Frontal cortex (tissue), 4 donors: ENCODE results near the gene FAM221B. TPM values are rescaled to one million over a fixed set of nuclear protein-coding genes. Genes with fewer than 3 reads are reported as not detected.

Experiments used
- DNase-seq, 2 donors: peaks; one replicate each; pipeline ENCODE4 v3.0.0; 2012; ENCODE audit warnings: low spot score in 2 of 2
- FAIRE-seq: peaks from 2 replicates; lab custom pipeline; 2012; peaks lifted over from hg19 to GRCh38; lab: Jason Lieb, UNC
- total RNA-seq: library from RNA; depleted of rRNA; stranded (reverse); fragments of >200 nt; gene quantifications from one replicate; pipeline ENCODE4 v1.2.3, GENCODE V29; 2014
- donor health status: control.
- donor health status: control.
- donor health status: control.

The FAM221B gene
- total RNA-seq, 1 donor from 2014 or later, result not detected

DNA sequence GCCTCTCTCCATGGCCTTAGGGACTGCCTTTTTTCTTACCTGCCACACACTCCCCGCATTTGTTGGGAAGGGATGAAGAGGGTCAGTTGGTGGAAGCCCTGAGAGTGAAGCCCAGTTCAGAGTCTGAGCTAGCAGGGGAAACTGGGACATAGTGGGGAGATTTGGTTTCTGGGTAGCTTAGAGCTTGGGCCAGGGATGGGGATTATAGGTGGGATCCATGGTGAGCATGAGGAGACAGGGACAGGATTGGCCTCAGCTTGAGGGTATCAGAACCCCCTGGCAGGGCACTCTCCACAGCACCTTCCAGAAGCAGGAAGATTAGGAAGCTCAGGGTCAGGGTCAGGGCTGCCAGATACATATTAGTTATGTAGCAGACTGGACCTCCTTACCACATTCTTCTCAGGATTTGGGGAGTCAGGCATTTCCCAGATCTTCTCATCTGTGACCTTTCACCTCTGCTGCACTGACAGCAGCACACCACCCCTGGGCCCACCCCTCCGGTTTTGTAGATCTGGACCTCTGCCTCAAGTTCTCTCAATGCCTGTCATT lies 23.8 kb upstream of the FAM221B start:
- FAIRE-seq (no peak), DNase-seq (no peak)

DNA sequence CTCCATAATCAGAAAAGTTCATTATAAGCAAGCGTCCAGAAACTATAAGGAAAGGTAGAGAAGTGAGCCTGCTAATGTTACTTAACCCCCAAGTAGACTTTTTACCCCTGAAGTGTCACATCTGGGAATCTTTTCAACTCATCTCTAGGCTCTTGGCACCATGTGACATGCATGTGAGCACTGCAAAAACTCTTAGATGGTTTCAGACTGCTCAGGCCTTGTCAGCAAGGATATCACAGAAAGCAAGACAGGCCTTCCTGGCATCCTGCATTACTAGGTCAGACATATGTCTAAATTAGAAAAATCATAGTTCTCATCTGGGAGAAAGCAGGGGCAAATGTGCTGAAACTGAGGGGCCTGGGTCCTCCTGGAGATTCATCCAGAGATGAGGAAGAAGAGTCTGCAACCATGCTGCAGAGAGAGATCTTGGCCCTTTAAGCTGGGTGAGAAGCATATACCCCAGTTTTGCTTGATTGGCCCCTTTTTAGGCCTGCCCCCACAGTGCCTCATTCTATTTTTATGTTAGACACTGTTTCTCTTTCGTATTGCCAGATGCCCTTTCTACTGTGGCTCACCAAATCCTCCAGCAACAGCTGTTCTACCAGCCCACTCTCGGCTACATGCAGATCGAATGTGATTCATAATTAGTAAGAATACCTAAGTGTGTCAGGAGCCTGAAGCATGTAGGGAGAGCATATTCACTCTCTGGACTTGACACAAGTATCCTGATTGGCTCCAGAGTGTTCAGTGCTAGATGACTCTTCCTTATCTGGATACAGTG lies 19.4 kb upstream of the FAM221B start:
- FAIRE-seq (no peak), DNase-seq (peak in 1 of 2 donors; percentile 42)

DNA sequence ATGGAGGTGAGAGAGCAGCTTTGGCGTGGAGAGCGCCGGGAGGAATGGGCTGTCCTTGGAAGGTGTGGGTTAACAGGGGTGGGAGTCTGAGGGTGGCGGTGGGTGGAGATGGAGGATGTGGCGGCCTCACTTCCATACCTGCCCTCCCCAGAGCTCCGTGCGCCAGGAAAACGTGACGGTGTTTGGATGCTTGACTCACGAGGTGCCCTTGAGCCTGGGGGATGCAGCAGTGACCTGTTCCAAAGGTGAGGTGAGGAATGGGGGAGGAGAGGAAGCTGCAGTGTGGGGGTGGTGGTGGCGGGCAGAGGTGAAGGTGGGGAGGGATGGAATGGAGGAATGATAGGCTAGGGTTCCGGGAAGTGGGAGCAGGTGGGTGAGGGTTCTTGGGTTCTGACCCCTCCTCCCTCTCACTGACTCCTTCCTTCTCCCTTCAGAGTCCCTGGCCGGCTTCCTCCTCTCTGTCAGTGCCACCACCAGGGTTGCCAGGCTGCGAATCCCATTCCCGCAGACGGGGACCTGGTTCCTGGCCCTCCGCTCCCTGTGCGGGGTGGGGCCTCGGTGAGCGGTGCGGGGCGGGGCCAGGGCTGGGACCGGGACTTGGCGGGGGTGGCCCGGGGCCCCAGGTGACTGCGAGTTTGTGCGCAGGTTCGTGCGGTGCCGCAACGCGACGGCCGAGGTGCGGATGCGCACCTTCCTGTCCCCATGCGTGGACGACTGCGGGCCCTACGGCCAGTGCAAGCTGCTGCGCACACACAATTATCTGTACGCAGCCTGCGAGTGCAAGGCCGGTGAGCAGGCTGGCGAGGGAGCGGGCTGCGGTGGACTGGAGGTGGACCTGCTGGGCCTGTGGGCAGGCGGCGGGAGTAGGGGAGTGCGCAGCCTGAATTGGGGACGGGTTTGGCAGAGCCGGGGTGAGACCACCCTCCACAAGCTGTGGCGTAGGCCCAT lies 17.6 kb upstream of the FAM221B start:
- DNase-seq (no peak), FAIRE-seq (no peak)

GRCh38 chr9:35844628-35845270 lies 16.2 kb upstream of the FAM221B start:
- FAIRE-seq (no peak), DNase-seq (peak; percentile 58 to 68)

- FAIRE-seq (no peak), DNase-seq (no peak)
These were observed 14.3 kb upstream of the FAM221B start for GRCh38 chr9:35842795-35843194.

DNA sequence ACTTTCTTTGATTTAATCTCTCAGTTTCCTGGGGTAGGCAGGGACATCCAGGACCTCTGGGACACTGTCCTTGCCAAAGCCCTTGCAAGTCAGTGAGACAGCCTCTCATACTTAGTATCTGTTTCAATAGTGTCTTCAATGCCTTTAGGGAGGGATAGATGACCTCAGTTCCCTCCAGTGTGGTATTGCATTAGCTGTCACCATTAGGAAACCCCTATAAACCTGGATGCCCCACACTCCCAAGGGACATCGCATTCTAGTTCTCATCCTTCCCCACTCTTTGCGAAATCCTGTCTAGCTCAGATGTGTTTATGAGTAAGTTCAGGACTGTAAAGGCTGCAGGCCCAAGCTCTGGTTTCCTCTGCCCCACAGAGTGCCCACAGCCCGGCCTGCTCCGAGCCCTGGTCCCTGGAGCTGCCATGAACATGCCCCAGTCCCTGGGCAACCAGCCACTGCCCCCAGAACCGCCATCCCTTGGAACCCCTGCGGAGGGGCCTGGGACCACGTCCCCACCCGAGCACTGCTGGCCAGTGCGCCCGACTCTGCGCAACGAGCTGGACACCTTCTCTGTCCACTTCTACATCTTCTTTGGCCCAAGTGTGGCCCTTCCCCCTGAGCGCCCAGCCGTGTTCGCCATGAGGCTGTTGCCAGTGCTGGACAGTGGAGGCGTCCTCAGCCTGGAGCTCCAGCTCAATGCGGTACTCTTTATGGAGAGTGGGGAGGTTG lies 13.7 kb upstream of the FAM221B start:
- no peak for DNase-seq
- no peak for FAIRE-seq

- DNase-seq (no peak), FAIRE-seq (no peak)
These were observed 13.0 kb upstream of the FAM221B start for GRCh38 chr9:35841645-35841900.

DNA sequence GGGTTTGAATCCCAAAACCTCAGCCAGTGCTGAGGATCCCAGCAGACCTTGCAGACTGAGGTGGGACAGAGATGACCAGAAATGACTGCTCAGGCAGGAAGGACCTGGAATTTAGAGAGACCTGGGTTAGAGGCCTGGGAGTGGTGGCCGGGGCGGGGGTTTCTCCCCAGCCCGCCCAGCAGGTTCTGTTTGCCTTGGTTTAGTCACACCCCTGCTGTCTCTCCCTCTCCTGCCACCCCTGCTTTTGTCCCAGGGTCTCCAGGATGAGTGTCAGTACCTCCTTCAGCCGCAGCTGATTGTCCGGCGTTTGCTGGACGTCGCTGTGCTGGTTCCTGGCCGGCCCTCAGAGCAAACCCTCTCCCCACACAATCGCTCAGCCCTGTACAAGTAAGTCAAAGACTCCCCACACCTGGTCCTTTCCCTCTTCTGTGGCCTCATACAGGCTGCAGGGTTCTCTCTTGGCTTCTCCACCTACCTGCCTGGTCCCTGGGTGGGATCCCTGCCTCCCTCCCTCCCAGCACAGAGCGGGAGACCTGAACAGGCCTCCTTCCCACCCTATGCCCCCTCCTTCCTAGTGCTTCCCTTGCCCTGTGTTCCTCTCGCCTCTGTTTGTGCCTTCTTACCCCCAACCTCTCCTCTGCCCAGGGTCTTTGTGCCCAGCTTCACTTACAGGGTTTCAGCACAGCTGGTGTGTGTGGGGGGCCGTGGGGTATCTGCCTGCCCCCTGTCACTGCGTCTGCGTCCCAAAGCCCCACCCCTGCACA lies 12.5 kb upstream of the FAM221B start:
- FAIRE-seq, result no peak
- DNase-seq, result no peak

GRCh38 chr9:35839926-35840325 lies 11.4 kb upstream of the FAM221B start:
- no peak for FAIRE-seq
- DNase-seq, result no peak

GRCh38 chr9:35836595-35836994 lies 8.1 kb upstream of the FAM221B start:
- no peak for FAIRE-seq

GRCh38 chr9:35835766-35836165 lies 7.2 kb upstream of the FAM221B start:
- no peak for DNase-seq
- no peak for FAIRE-seq

More at GRCh38 chr9:35836595-35836994, 8.1 kb upstream of the FAM221B start:
- no peak for DNase-seq

- DNase-seq (no peak), FAIRE-seq (no peak)
These were observed 6.7 kb upstream of the FAM221B start for GRCh38 chr9:35835216-35835632.

DNA sequence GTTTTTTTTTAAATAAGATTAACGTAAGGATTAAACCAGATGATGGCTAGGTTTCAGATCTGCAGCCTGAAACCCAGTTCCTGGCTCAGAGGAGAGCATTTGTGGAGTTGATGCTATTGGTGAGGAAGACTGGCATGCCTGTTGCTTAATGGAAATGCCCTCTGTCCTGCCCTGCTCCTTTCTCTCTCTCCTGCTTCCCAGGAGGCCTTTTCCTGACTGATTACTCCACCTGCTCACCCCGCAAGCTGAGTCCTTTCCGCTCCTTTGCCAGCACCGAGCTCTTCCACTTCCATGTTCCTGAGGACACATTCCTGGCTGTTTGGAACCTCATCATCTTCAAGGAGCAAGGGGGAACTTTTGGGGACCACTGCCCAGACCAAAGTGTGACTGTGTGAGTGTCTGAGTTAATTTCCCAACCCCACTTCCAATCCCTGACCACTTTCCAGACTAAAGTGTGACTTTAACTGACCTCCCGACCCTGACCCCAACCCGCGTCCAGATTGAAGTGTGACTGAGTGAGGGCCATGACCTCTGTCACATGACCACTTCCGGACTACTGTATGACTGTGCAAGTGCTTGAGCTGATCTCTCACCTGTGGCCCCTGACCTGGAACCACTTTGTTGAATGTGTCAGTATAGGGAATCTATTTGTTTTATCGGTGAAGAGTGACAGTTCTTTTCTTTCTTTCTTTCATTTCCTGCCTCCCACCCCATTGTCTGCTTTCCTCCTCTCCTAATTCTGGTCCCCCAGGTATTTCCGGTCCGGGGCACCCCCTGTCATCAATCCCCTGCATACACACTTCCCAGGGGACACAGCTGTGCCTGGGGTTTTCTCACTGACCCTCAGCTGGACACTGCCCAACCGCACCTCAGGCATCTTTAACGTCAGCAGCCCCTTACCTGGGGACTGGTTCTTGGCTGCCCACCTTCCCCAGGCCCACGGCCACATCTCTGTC lies 6.0 kb upstream of the FAM221B start:
- DNase-seq (no peak), FAIRE-seq (no peak)

GRCh38 chr9:35832814-35833213 lies 4.3 kb upstream of the FAM221B start:
- no peak for FAIRE-seq
- no peak for DNase-seq

- no peak for DNase-seq
- FAIRE-seq, result no peak
These were observed 2.5 kb upstream of the FAM221B start for GRCh38 chr9:35831040-35831439.

DNA sequence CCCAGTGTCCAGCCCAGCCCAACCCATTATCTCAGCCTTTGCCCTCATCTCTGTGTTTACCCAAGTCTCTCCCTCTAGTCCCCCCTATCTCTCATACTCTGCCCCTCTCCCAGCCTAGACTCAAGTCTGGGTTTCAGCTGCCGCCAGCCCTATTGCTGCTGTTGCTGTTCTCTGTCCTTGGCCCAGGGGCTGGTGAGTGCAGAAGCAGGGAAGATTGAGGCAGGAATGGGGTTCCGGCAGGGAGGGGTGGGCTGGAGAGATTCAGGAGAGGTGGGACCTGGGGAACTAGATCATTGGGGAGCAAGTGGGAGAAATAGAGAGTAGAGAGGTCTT lies 1.2 kb upstream of the FAM221B start:
- FAIRE-seq (no peak), DNase-seq (no peak)

DNA sequence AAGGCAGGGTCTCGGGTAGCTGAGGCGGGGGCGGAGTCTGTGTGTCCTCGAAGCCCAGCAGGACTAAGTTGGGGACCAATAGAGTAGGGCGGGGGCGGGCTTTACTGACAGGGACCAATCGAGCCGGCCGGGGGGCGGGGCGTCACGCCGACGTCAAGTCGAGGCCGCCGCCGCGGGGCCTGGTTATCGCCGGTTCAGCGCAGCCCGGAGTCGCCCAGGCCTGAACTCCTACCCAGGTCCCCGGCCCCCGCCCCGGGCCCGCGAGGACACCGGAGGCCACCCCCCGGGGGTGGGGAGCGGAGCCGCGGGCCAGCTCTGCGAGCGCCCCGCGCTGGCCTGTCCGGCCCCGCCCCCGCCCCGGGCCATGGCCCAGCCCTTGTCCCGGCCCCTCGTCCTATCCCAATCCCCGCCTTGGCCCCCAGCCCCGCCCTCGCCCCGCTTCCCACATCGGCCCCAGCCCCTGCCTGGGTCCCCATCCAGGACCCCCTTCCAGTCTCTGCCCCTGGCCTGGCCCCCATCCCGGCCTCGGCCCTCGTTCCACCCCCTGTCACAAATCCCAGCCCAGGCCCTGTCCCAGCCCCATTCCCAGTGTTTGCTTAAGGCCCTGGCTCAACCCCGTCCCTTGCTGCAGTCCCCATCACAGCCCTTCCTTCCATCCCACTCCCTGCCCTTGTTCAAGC lies 692 bp upstream of the FAM221B start, which contains the start of gene TMEM8B:
TMEM8B (plus strand) TSS at position 145 of the 680 bp plus-strand sequence; CDS start at position 365, 220 bp downstream.
- FAIRE-seq (no peak), DNase-seq (peak; percentile 91 to 97)
